ENCODE data around the gene SAMD4B.

SAMD4B gene, protein sequence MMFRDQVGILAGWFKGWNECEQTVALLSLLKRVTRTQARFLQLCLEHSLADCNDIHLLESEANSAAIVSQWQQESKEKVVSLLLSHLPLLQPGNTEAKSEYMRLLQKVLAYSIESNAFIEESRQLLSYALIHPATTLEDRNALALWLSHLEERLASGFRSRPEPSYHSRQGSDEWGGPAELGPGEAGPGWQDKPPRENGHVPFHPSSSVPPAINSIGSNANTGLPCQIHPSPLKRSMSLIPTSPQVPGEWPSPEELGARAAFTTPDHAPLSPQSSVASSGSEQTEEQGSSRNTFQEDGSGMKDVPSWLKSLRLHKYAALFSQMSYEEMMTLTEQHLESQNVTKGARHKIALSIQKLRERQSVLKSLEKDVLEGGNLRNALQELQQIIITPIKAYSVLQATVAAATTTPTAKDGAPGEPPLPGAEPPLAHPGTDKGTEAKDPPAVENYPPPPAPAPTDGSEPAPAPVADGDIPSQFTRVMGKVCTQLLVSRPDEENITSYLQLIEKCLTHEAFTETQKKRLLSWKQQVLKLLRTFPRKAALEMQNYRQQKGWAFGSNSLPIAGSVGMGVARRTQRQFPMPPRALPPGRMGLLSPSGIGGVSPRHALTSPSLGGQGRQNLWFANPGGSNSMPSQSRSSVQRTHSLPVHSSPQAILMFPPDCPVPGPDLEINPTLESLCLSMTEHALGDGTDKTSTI

GRCh38 chr19:39341719-39342604 lies at the start of gene SAMD4B:
SAMD4B (plus strand) TSS chr19:39342421; CDS start chr19:39356894, 14,473 bp downstream.
- TF ChIP-seq, protein P1, sequence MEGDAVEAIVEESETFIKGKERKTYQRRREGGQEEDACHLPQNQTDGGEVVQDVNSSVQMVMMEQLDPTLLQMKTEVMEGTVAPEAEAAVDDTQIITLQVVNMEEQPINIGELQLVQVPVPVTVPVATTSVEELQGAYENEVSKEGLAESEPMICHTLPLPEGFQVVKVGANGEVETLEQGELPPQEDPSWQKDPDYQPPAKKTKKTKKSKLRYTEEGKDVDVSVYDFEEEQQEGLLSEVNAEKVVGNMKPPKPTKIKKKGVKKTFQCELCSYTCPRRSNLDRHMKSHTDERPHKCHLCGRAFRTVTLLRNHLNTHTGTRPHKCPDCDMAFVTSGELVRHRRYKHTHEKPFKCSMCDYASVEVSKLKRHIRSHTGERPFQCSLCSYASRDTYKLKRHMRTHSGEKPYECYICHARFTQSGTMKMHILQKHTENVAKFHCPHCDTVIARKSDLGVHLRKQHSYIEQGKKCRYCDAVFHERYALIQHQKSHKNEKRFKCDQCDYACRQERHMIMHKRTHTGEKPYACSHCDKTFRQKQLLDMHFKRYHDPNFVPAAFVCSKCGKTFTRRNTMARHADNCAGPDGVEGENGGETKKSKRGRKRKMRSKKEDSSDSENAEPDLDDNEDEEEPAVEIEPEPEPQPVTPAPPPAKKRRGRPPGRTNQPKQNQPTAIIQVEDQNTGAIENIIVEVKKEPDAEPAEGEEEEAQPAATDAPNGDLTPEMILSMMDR (IDR thresholded peaks at IDR 0.05), result peak; percentile 76
- DNase-seq (ENCODE audit: low spot score), result peak; percentile 99
- H3K4me3 ChIP-seq, result peak within 1 kb of the TSS; percentile 89
- peak within 1 kb of the TSS; percentile 79 to 99 for H3K27ac ChIP-seq

- TF ChIP-seq, protein P1 (IDR thresholded peaks at IDR 0.05), result no peak
- Histone ChIP-seq H3K27ac (no peak overlapping the region), H3K4me3 (no peak overlapping the region)
- no peak for DNase-seq (ENCODE audit: low spot score)
Measured at GRCh38 chr19:39293394-39293793, 48.8 kb upstream of the SAMD4B start.

DNA sequence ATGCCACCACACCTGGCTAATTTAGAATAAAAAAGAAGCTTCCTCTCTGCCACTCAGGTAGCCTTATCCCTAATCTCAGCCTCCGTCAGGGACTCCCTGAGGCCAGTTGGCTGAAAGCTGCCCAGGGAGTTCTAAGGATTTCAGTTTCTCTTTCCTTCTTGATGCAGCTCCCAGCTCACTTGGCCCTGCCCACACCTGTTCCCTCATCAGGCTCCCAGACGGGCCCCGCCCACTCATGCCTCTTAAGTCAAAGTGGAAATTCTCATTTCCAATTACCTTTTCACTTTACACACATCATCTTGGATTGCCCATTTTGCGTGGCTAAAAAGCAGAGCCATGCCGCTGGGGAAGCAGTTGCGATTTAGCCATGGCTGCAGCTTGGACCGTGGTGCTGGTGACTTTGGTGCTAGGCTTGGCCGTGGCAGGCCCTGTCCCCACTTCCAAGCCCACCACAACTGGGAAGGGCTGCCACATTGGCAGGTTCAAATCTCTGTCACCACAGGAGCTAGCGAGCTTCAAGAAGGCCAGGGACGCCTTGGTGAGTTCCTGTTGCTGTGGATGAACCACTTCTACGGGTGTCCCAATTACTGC lies 46.1 kb upstream of the SAMD4B start, which contains the start of gene IFNL1:
TSS of gene IFNL1 (plus strand) at position 353 of the 591 bp plus-strand sequence. CDS start at position 368, 15 bp downstream.
- no peak for DNase-seq (ENCODE audit: low spot score)
- TF ChIP-seq, protein P1 (IDR thresholded peaks at IDR 0.05), result no peak
- no peak within 1 kb of the TSS for H3K27ac ChIP-seq
- no peak within 1 kb of the TSS for H3K4me3 ChIP-seq

DNA sequence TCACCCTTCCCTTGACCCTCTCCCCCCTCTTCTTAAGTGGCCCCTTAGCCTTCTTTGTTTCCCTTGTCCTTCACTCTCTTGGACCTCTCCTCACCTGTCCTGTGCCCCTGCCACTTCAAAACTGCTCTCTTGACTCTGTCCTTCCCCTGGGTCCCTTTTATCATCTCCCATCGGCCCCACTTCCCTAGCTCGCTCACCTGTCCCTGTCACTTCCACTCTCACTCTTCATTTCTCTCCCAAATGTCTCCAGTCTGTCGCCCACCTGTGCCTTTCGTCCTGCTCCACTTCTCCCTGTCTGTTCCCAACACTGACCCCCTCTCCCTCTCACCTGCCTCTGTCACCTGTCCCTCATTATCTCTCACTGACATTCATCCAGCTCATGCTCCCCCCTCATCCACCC lies 45.3 kb upstream of the SAMD4B start:
- Histone ChIP-seq H3K4me3 (no peak overlapping the region), H3K27ac (no peak overlapping the region)
- TF ChIP-seq, protein P1 (IDR thresholded peaks at IDR 0.05), result no peak
- peak; percentile 19 for DNase-seq (ENCODE audit: low spot score)

DNA sequence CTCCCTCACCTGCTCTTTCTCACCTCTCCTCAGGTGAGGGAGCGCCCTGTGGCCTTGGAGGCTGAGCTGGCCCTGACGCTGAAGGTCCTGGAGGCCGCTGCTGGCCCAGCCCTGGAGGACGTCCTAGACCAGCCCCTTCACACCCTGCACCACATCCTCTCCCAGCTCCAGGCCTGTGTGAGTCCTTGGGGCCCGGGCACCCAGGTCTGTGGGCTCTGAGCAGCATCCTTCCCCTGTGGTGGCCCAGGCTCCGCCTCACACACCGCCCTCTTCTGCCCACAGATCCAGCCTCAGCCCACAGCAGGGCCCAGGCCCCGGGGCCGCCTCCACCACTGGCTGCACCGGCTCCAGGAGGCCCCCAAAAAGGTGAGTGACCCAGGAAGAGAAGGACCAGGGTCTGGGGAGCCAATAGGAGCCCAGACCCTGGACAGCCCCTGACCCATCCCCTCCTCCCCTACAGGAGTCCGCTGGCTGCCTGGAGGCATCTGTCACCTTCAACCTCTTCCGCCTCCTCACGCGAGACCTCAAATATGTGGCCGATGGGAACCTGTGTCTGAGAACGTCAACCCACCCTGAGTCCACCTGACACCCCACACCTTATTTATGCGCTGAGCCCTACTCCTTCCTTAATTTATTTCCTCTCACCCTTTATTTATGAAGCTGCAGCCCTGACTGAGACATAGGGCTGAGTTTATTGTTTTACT lies 44.1 kb upstream of the SAMD4B start:
- no peak overlapping the region for H3K4me3 ChIP-seq
- TF ChIP-seq, protein P1 (IDR thresholded peaks at IDR 0.05), result no peak
- DNase-seq (ENCODE audit: low spot score), result peak; percentile 68
- H3K27ac ChIP-seq, result no peak overlapping the region

- H3K27ac ChIP-seq, result no peak overlapping the region
- H3K4me3 ChIP-seq, result no peak overlapping the region
- TF ChIP-seq, protein P1 (IDR thresholded peaks at IDR 0.05), result no peak
- no peak for DNase-seq (ENCODE audit: low spot score)
Measured at GRCh38 chr19:39299404-39299803, 42.8 kb upstream of the SAMD4B start.
